Upper lobe of left lung (tissue), 6 donors: ENCODE results near the gene FBXO11. TPM values are rescaled to one million over a fixed set of nuclear protein-coding genes. Genes with fewer than 3 reads are reported as not detected.

ENCODE experiments used
- ATAC-seq, 2 donors: fragments of 200-7000 bp; cut with Tn5 transposase; one replicate each; pipeline ENCODE4 v1.9.1; 2022; ENCODE audit warnings: mild to moderate bottlenecking in 2 of 2, moderate library complexity in 2 of 2; ENCODE audit not compliant: low FRiP score in 2 of 2
- DNase-seq, 2 donors: peaks; one replicate each; pipeline ENCODE4 v3.0.0-alpha.2; 2019 to 2020
- H3K27ac ChIP-seq, 4 donors: fragments of 200-600 bp; sonication (generic); one replicate each; pipeline ENCODE4 v1.5.1; 2016 to 2019
- H3K27me3 ChIP-seq, 4 donors: fragments of 200-600 bp; sonication (generic); one replicate each; pipeline ENCODE4 v1.5.1; 2017 to 2019
- H3K36me3 ChIP-seq, 4 donors: fragments of 200-600 bp; sonication (generic); one replicate each; pipeline ENCODE4 v1.5.1; 2016 to 2019
- H3K4me1 ChIP-seq, 4 donors: fragments of 200-600 bp; sonication (generic); one replicate each; pipeline ENCODE4 v1.5.1; 2018 to 2019
- H3K4me3 ChIP-seq, 4 donors: fragments of 200-600 bp; sonication (generic); one replicate each; pipeline ENCODE4 v1.5.1; 2017 to 2019; ENCODE audit warnings: mild to moderate bottlenecking in 2 of 4, moderate library complexity in 1 of 4
- H3K9me3 ChIP-seq, 4 donors: fragments of 200-600 bp; sonication (generic); one replicate each; pipeline ENCODE4 v1.5.1; 2018 to 2019
- EP300 ChIP-seq, 4 donors: sonication (generic); formaldehyde crosslinking; IDR thresholded peaks; one replicate each; pipeline ENCODE4 v1.5.1; 2017; ENCODE audit warnings: antibody characterized with exemption in 4 of 4, control low read depth in 2 of 4
- POLR2A ChIP-seq, 4 donors: fragments of 450-650 bp; IDR thresholded peaks; one replicate each; pipeline ENCODE4 v1.5.1; 2016 to 2017; ENCODE audit warnings: antibody characterized with exemption in 4 of 4, mild to moderate bottlenecking in 2 of 4
- POLR2AphosphoS5 ChIP-seq, 2 donors: sonication (generic); formaldehyde crosslinking; IDR thresholded peaks; one replicate each; pipeline ENCODE4 v1.5.1; 2017; ENCODE audit warnings: antibody characterized with exemption in 2 of 2
- WGBS, 2 donors: methylation state at CpG; one replicate each; pipeline ENCODE4 v1.1.5; 2017 to 2018; 5-methylcytosine and 5-hydroxymethylcytosine counted together
- total RNA-seq, 6 donors: library from RNA; depleted of rRNA in 4 of 6; stranded (reverse); fragments of >200 nt in 4 of 6; gene quantifications; one replicate each; pipeline versions ENCODE4 v1.1.0 to v1.2.1, GENCODE V29; 2016 to 2021
- TF ChIP-seq, protein P1 (sequence below), 6 experiments: fragments of 450-650 bp in 4 of 6; fragments of 200-600 bp in 2 of 6; sonication (generic) in 2 of 6; IDR thresholded peaks; one replicate each; pipeline ENCODE4 v1.5.1; 2016 to 2019; ENCODE audit warnings: antibody characterized with exemption in 6 of 6
- donor health status: DM: no; HTN: no; CAD: no; lungs with moderate emphysema.
- donor health status: DM: no; HTN: yes; CAD: no; lungs with severe emphysema.

FBXO11 gene
- total RNA-seq, 6 donors from 2014 or later, result 30.5 to 99.2 (median 60.0) TPM

DNA sequence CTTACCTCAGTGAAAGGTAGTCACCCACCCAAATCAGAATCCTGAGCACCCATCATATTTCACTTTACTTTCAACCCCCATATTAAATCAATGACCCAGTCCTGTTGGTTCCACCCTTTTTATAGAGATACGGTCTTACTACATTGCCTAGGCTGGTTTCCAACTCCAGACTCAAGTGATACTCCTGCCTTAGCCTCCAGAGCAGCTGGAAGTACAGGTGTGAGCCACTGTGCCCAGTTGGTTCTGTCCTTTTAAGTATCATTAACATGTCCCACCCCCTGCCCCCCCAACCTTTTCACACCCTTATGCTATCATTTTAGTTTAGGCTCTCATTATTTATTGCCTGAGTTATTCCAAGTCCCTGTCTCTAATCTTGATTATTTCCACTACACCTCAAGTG lies 94.6 kb downstream of the FBXO11 start:
- peak in 1 of 2 donors; percentile 11 for TF ChIP-seq POLR2AphosphoS5 (IDR thresholded peaks at IDR 0.05)
- TF ChIP-seq EP300 (IDR thresholded peaks at IDR 0.05), result no peak
- H3K4me1 ChIP-seq, result no peaks in the 10 kb centered on the region
- WGBS, 2 donors, result 80 to 85% methylated on average over 1 of the region's 1 CpG
- no peak overlapping the region for H3K27ac ChIP-seq
- peaks cover 9 to 89% (median 45%) of the 10 kb centered on the region in 4 donors for H3K36me3 ChIP-seq
- H3K27me3 ChIP-seq, result no peaks in the 10 kb centered on the region
- no peak overlapping the region for H3K4me3 ChIP-seq
- H3K9me3 ChIP-seq, result no peaks in the 10 kb centered on the region
- ATAC-seq (no peak), DNase-seq (no peak)

DNA sequence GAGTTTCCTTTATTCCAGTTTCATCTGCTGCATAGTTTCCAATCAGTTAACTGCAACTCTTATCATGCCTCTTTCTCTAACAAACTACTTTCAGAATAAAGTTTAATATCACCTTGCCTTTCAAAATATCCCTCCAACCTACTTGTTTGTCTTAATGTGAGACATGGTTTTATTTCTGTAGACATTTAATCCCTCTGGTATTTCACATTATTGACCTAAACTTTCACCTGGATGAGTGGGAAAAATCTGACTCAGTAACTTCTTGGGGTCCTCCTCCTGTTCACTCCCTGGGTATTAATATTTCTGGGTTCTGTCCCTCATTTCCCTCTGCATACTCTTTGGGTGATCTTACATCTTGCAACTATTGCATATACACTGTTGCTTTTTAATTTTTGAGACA lies 95.4 kb downstream of the FBXO11 start:
- no peak for DNase-seq
- Histone ChIP-seq H3K27me3 (no peaks in the 10 kb centered on the region), H3K4me1 (no peaks in the 10 kb centered on the region), H3K4me3 (no peak overlapping the region), H3K9me3 (no peaks in the 10 kb centered on the region), H3K27ac (no peak overlapping the region), H3K36me3 (peaks cover 9 to 89% (median 45%) of the 10 kb centered on the region in 4 donors)
- TF ChIP-seq, protein P1, sequence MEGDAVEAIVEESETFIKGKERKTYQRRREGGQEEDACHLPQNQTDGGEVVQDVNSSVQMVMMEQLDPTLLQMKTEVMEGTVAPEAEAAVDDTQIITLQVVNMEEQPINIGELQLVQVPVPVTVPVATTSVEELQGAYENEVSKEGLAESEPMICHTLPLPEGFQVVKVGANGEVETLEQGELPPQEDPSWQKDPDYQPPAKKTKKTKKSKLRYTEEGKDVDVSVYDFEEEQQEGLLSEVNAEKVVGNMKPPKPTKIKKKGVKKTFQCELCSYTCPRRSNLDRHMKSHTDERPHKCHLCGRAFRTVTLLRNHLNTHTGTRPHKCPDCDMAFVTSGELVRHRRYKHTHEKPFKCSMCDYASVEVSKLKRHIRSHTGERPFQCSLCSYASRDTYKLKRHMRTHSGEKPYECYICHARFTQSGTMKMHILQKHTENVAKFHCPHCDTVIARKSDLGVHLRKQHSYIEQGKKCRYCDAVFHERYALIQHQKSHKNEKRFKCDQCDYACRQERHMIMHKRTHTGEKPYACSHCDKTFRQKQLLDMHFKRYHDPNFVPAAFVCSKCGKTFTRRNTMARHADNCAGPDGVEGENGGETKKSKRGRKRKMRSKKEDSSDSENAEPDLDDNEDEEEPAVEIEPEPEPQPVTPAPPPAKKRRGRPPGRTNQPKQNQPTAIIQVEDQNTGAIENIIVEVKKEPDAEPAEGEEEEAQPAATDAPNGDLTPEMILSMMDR (IDR thresholded peaks at IDR 0.05), result no peak
- TF ChIP-seq POLR2AphosphoS5 (IDR thresholded peaks at IDR 0.05) (no peak), EP300 (IDR thresholded peaks at IDR 0.05) (no peak), POLR2A (IDR thresholded peaks at IDR 0.05) (no peak)
- no peak for ATAC-seq

DNA sequence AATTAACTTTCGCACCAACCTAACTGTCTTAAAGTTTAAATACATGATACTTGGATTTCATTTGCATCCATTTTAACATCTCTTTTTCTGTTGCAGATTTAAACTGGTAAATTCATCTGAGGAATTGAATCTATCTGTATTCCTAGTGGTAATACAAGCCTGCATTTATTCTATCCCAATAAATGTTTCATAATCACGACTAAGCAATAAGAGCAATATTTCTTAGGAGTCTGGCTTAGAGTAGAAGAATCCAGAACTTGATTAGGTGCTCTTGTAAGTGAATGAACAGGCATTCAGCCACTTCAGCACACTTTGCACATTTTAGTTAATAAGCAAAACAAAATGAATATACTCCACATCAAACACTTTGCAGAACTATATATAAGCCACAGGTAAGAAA lies 96.4 kb downstream of the FBXO11 start:
- ATAC-seq (no peak), DNase-seq (no peak)
- Histone ChIP-seq H3K27me3 (no peaks in the 10 kb centered on the region), H3K36me3 (peaks cover 13 to 89% (median 48%) of the 10 kb centered on the region in 4 donors), H3K9me3 (no peaks in the 10 kb centered on the region), H3K27ac (no peak overlapping the region), H3K4me3 (no peak overlapping the region), H3K4me1 (no peaks in the 10 kb centered on the region)
- 81 to 87% methylated on average over 2 of the region's 2 CpGs for WGBS, 2 donors
- TF ChIP-seq, protein P1 (IDR thresholded peaks at IDR 0.05), result no peak
- TF ChIP-seq EP300 (IDR thresholded peaks at IDR 0.05) (no peak), POLR2A (IDR thresholded peaks at IDR 0.05) (no peak), POLR2AphosphoS5 (IDR thresholded peaks at IDR 0.05) (no peak)

DNA sequence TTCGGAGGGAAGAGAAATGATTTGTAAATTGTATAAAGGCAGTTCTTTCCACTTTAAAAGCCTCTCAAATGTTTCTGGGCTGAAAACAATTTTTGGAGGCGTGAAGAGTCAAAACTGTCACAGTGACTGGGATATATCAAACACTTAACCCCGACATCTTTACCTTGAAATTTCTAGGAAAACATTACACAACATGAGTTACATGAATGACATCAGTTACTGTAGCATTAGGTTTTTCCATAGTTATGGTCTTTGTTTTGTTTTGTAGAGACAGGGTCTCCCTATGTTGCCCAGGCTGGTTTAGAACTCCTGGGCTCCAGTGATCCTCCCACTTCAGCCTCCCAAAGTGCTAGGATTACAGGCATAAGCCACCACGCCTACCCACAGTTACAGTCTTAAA lies 97.7 kb downstream of the FBXO11 start:
- H3K4me1 ChIP-seq, result no peaks in the 10 kb centered on the region
- whole genome bisulfite sequencing, 2 donors, result 72 to 84% methylated on average over 4 of the region's 4 CpGs
- H3K27me3 ChIP-seq, result no peaks in the 10 kb centered on the region
- DNase-seq, result no peak
- peaks cover 0 to 2% (median under 1%) of the 10 kb centered on the region in 4 donors for H3K9me3 ChIP-seq
- no peak for ATAC-seq
- peaks cover 18 to 94% (median 58%) of the 10 kb centered on the region in 4 donors for H3K36me3 ChIP-seq
- TF ChIP-seq POLR2AphosphoS5 (IDR thresholded peaks at IDR 0.05) (no peak), EP300 (IDR thresholded peaks at IDR 0.05) (no peak), POLR2A (IDR thresholded peaks at IDR 0.05) (no peak)
- TF ChIP-seq, protein P1 (IDR thresholded peaks at IDR 0.05), result no peak
- H3K27ac ChIP-seq, result no peak overlapping the region
- H3K4me3 ChIP-seq, result no peak overlapping the region

DNA sequence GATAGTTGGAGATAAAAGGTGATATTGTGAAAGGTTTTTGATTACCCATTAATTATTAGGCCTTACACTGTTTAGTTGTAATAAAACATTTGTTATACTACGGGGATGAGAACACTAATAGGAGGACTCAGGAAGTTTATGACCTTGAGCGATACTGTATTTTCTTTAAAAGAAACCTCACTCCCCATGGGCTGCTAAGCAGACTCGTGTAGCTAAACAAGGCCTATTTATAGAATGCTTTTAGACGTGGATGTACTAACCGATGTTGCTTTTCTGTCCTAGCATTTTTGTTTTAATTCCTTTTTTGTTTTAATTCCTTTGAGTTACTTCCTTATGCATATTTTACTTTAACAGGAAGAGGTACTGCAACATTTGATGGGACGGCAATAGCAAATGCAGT lies 100.4 kb downstream of the FBXO11 start:
- Histone ChIP-seq H3K9me3 (peaks cover 3 to 7% (median 4%) of the 10 kb centered on the region in 4 donors), H3K36me3 (peaks cover 25 to 97% (median 59%) of the 10 kb centered on the region in 4 donors), H3K27ac (no peak overlapping the region), H3K4me1 (no peaks in the 10 kb centered on the region), H3K4me3 (no peak overlapping the region), H3K27me3 (no peaks in the 10 kb centered on the region)
- TF ChIP-seq EP300 (IDR thresholded peaks at IDR 0.05) (no peak), POLR2A (IDR thresholded peaks at IDR 0.05) (no peak)
- no peak for ATAC-seq
- DNase-seq, result no peak
- WGBS, 2 donors, result 61 to 64% methylated on average over 6 of the region's 6 CpGs

DNA sequence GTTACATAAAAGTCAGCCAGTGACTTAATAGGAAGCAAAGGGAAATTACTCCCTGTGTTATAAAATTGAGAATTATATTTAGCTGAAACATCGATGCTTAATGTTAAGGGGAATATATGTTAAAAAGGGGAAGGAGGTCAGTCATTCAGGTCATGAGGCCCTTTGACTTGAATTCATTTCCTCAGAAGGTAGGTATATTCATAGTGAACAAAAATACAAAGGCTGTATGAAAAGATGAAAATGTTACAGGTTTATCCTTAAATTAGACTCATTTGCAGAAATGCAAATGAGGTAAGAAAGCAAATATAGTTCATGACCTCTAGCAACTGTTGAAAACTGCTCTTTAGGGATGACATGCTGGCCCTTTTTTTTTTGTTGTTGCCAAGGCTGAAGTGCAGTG lies 102.5 kb downstream of the FBXO11 start:
- DNase-seq (no peak), ATAC-seq (no peak)
- no peak overlapping the region for H3K4me3 ChIP-seq
- H3K9me3 ChIP-seq, result peaks cover 3 to 7% (median 4%) of the 10 kb centered on the region in 4 donors
- WGBS, 2 donors, result 74 to 84% methylated on average over 1 of the region's 1 CpG
- H3K36me3 ChIP-seq, result peaks cover 22 to 99% (median 69%) of the 10 kb centered on the region in 4 donors
- TF ChIP-seq, protein P1 (IDR thresholded peaks at IDR 0.05), result no peak
- no peak overlapping the region for H3K27ac ChIP-seq
- peaks cover 0 to 4% (median 0%) of the 10 kb centered on the region in 4 donors for H3K4me1 ChIP-seq
- H3K27me3 ChIP-seq, result no peaks in the 10 kb centered on the region
